Glutamatergic neuron (in vitro differentiated cells): ENCODE measurements around the gene TSHR. TPM values are rescaled to one million over a fixed set of nuclear protein-coding genes. Genes with fewer than 3 reads are reported as not detected.

ENCODE experiments used
- DNase-seq: peaks from one replicate; pipeline ENCODE4 v3.0.0; 2022
- H3K27ac Mint-ChIP-seq: one replicate; pipeline ENCODE4 v1.8.0; 2020; ENCODE audit warnings: mild to moderate bottlenecking, mixed read lengths, inconsistent platforms; ENCODE audit not compliant: unreplicated experiment
- H3K27me3 Mint-ChIP-seq: one replicate; pipeline ENCODE4 v1.8.0; 2020; ENCODE audit warnings: mild to moderate bottlenecking, moderate library complexity, mixed read lengths, inconsistent platforms; ENCODE audit not compliant: unreplicated experiment
- H3K36me3 Mint-ChIP-seq: one replicate; pipeline ENCODE4 v1.8.0; 2020; ENCODE audit warnings: mild to moderate bottlenecking, mixed read lengths, inconsistent platforms; ENCODE audit not compliant: unreplicated experiment
- H3K4me1 Mint-ChIP-seq: one replicate; pipeline ENCODE4 v1.8.0; 2020; ENCODE audit warnings: mild to moderate bottlenecking, low read depth, mixed read lengths, inconsistent platforms; ENCODE audit not compliant: unreplicated experiment
- H3K4me3 Mint-ChIP-seq: one replicate; pipeline ENCODE4 v1.8.0; 2020; ENCODE audit warnings: mild to moderate bottlenecking, mixed read lengths, inconsistent platforms; ENCODE audit not compliant: unreplicated experiment
- H3K9me3 Mint-ChIP-seq: one replicate; pipeline ENCODE4 v1.8.0; 2020; ENCODE audit warnings: mild to moderate bottlenecking, moderate library complexity, mixed read lengths, inconsistent platforms; ENCODE audit not compliant: unreplicated experiment
- total RNA-seq: library from RNA; stranded (reverse); fragmentation: NEBNext Ultra II Directional; extraction: Animal tissue kit (Norgen Biotek cat#: 25700); gene quantifications from one replicate; pipeline ENCODE4 v1.2.1, GENCODE V29; 2021; ENCODE audit not compliant: unreplicated experiment
- TF ChIP-seq, protein P1 (sequence below): fragments of 200-600 bp; sonication (generic); IDR thresholded peaks from one replicate; pipeline ENCODE4 v1.5.0; 2021; ENCODE audit not compliant: partially characterized antibody, unreplicated experiment

Gene TSHR
- total RNA-seq, 1 donor from 2014 or later, result 0.74 TPM

GRCh38 chr14:80978403-80978802 is 23.0 kb downstream of the TSHR start:
- TF ChIP-seq, protein P1, sequence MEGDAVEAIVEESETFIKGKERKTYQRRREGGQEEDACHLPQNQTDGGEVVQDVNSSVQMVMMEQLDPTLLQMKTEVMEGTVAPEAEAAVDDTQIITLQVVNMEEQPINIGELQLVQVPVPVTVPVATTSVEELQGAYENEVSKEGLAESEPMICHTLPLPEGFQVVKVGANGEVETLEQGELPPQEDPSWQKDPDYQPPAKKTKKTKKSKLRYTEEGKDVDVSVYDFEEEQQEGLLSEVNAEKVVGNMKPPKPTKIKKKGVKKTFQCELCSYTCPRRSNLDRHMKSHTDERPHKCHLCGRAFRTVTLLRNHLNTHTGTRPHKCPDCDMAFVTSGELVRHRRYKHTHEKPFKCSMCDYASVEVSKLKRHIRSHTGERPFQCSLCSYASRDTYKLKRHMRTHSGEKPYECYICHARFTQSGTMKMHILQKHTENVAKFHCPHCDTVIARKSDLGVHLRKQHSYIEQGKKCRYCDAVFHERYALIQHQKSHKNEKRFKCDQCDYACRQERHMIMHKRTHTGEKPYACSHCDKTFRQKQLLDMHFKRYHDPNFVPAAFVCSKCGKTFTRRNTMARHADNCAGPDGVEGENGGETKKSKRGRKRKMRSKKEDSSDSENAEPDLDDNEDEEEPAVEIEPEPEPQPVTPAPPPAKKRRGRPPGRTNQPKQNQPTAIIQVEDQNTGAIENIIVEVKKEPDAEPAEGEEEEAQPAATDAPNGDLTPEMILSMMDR, result no peak
- Mint-ChIP-seq H3K27ac (no peak overlapping the region), H3K27me3 (no peaks in the 10 kb centered on the region), H3K9me3 (no peaks in the 10 kb centered on the region), H3K4me3 (no peak overlapping the region), H3K36me3 (no peaks in the 10 kb centered on the region), H3K4me1 (no peaks in the 10 kb centered on the region)
- no peak for DNase-seq

GRCh38 chr14:80979951-80980350 is 24.5 kb downstream of the TSHR start:
- Mint-ChIP-seq H3K27ac (no peak overlapping the region), H3K27me3 (no peaks in the 10 kb centered on the region), H3K4me3 (no peak overlapping the region), H3K36me3 (no peaks in the 10 kb centered on the region), H3K4me1 (no peaks in the 10 kb centered on the region), H3K9me3 (no peaks in the 10 kb centered on the region)
- TF ChIP-seq, protein P1, result no peak
- no peak for DNase-seq

DNA sequence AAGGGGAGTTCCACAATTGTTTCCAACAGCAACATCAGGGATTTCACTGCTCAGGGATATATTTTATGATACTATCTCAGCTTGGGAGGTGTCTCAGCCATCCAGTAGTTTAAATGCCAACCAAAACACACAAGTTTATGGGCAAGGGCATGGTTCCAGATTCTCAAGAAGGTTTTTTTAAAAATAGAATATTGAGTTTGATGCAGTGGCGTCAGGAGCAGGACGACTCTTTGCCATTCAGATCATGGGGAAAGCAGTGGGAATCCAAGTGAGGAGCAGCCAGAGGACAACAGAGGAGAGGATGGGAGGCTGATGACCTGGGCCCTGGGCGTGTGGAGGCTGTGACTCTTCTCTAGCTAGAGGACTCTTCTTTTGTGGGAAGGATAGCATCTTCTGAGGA is 25.7 kb downstream of the TSHR start:
- no peaks in the 10 kb centered on the region for H3K27me3 Mint-ChIP-seq
- no peaks in the 10 kb centered on the region for H3K9me3 Mint-ChIP-seq
- H3K4me1 Mint-ChIP-seq, result peaks cover 1% of the 10 kb centered on the region
- H3K27ac Mint-ChIP-seq, result no peak overlapping the region
- no peak for DNase-seq
- H3K4me3 Mint-ChIP-seq, result no peak overlapping the region
- TF ChIP-seq, protein P1, result no peak
- no peaks in the 10 kb centered on the region for H3K36me3 Mint-ChIP-seq

DNA sequence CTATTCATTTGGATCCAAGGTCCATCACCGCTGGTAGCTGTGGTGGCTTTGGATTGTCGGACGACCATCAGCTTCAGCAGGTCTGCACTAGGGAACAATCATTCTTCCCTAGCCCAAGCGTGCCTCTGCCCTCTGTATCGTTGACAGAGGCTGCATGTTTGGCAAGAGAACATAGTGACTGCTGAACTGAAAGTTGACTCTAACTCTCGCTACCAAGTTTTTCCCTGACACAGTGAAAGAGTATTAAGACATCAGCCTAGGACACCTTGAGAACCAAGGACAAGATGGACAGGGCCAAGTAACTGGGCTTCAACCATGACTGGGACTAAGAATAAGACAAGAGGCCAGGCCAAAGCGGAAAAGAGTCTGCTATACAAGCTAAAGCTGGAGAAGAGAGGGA is 26.3 kb downstream of the TSHR start:
- Mint-ChIP-seq H3K4me3 (no peak overlapping the region), H3K27ac (no peak overlapping the region), H3K4me1 (peaks cover 2% of the 10 kb centered on the region), H3K9me3 (no peaks in the 10 kb centered on the region), H3K27me3 (no peaks in the 10 kb centered on the region), H3K36me3 (no peaks in the 10 kb centered on the region)
- TF ChIP-seq, protein P1, result no peak
- no peak for DNase-seq

GRCh38 chr14:80982711-80983110 is 27.3 kb downstream of the TSHR start:
- DNase-seq, result no peak
- Mint-ChIP-seq H3K4me1 (peaks cover 5% of the 10 kb centered on the region), H3K9me3 (no peaks in the 10 kb centered on the region), H3K4me3 (no peak overlapping the region), H3K27me3 (no peaks in the 10 kb centered on the region), H3K27ac (no peak overlapping the region), H3K36me3 (no peaks in the 10 kb centered on the region)
- TF ChIP-seq, protein P1, result no peak
